Transverse colon (tissue), 4 donors: ENCODE measurements around the gene GALP. TPM values are rescaled to one million over a fixed set of nuclear protein-coding genes. Genes with fewer than 3 reads are reported as not detected.
"Not testable (repeated sequence)": the region's sequence is repeated elsewhere in the genome, so short reads cannot be mapped to it uniquely, and the experiment has no call there.

ENCODE experiments used
- DNase-seq: peaks from one replicate; pipeline ENCODE4 v3.0.0-alpha.2; 2019
- H3K27ac ChIP-seq, 4 donors: fragments of 200-600 bp; sonication (generic); 2 replicates each; pipeline ENCODE4 v1.5.1; 2016 to 2018; ENCODE audit warnings: inconsistent platforms in 4 of 4
- H3K27me3 ChIP-seq: fragments of 200-600 bp; sonication (generic); 2 replicates; pipeline ENCODE4 v1.5.1; 2017; ENCODE audit warnings: inconsistent platforms
- H3K36me3 ChIP-seq, 4 donors: fragments of 200-600 bp; sonication (generic); 2 replicates each; pipeline ENCODE4 v1.5.1; 2017 to 2019; ENCODE audit warnings: inconsistent platforms in 4 of 4
- H3K4me1 ChIP-seq, 4 donors: fragments of 200-600 bp; sonication (generic); 2 replicates each; pipeline ENCODE4 v1.5.1; 2017 to 2020; ENCODE audit warnings: inconsistent platforms in 4 of 4
- H3K4me3 ChIP-seq, 4 donors: fragments of 200-600 bp; sonication (generic); 1 replicate in 1 of 4; 2 replicates in 3 of 4; pipeline versions ENCODE4 v1.5.1 to v1.6.1; 2017 to 2019; ENCODE audit warnings: inconsistent platforms in 4 of 4
- H3K9me3 ChIP-seq, 2 donors: fragments of 200-600 bp; sonication (generic); 2 replicates each; pipeline ENCODE4 v1.5.1; 2017 to 2019; ENCODE audit warnings: inconsistent platforms in 2 of 2
- CTCF ChIP-seq, 5 experiments: fragments of 200-600 bp in 3 of 5; fragments of 450-650 bp in 2 of 5; sonication (generic) in 3 of 5; IDR thresholded peaks; 1 replicate in 2 of 5; 2 replicates in 3 of 5; pipeline ENCODE4 v1.5.1; 2016 to 2017; ENCODE audit warnings: antibody characterized with exemption in 5 of 5, inconsistent platforms in 3 of 5, mild to moderate bottlenecking in 2 of 5, moderate library complexity in 1 of 5
- EP300 ChIP-seq: sonication (generic); formaldehyde crosslinking; IDR thresholded peaks from one replicate; pipeline ENCODE4 v1.6.1; 2017; ENCODE audit warnings: antibody characterized with exemption, low read depth
- POLR2A ChIP-seq: fragments of 450-650 bp; IDR thresholded peaks from one replicate; pipeline ENCODE4 v1.6.1; 2016; ENCODE audit warnings: antibody characterized with exemption, mild to moderate bottlenecking, moderate library complexity
- POLR2AphosphoS5 ChIP-seq, 3 donors: sonication (generic); formaldehyde crosslinking; IDR thresholded peaks; one replicate each; pipeline ENCODE4 v1.6.1; 2016; ENCODE audit warnings: antibody characterized with exemption in 3 of 3
- WGBS, 2 donors: methylation state at CpG; one replicate each; pipeline ENCODE4 v1.1.5; 2018; ENCODE audit warnings: low coverage in 1 of 2; 5-methylcytosine and 5-hydroxymethylcytosine counted together
- in situ Hi-C, 4 donors: fragments of 200-750 bp; cut with MboI; loops; one replicate each; pipeline versions ENCODE4 v1.15.0 to v1.15.1; 2017; ENCODE audit warnings: low sequenced_read_pairs in 3 of 4, low pct_ligation_motif_present in 1 of 4, low pct_unique_long_range_greater_than_20kb in 1 of 4
- intact Hi-C: fragments of 100-400 bp; cut with DNase I; formaldehyde crosslinking; loops from one replicate; pipeline ENCODE4 v1.15.1; 2023; ENCODE audit warnings: low total_unique reads
- total RNA-seq, 4 donors: library from RNA; depleted of rRNA; stranded (reverse); fragments of >200 nt; gene quantifications; one replicate each; pipeline ENCODE4 v1.1.0, GENCODE V29; 2016

GALP gene
- not detected for total RNA-seq

GRCh38 chr19:56175861-56176307 is at the start of gene GALP:
TSS of gene GALP (plus strand) at chr19:56176008. CDS start at chr19:56177109, 1,101 bp downstream.
- in situ Hi-C loops = loop anchor here in 1 of 4 donors (10.0 kb wide), 1 partner anchor 101 kb away; no protein-coding TSS in a partner anchor
- H3K27ac ChIP-seq, H3K36me3 ChIP-seq, H3K4me3 ChIP-seq, DNase-seq, intact Hi-C loops, H3K4me1 ChIP-seq, H3K9me3 ChIP-seq: not testable (repeated sequence)
- WGBS, 2 donors = 19% methylated on average over 7 of the region's 15 CpGs; no CpG with 5 or more reads in 1 of the 2 donors
- H3K27me3 ChIP-seq = peaks cover 40% of the 10 kb centered on the region

GRCh38 chr19:56126983-56127780 is 48.6 kb upstream of the GALP start:
- H3K27me3 ChIP-seq = no peaks in the 10 kb centered on the region
- H3K27ac ChIP-seq = peak overlapping the region; percentile 8 to 73 (median 32)
- DNase-seq = no peak
- no peaks in the 10 kb centered on the region for H3K36me3 ChIP-seq
- H3K4me1 ChIP-seq = peaks cover 0 to 18% (median 14%) of the 10 kb centered on the region in 4 donors
- in situ Hi-C loops = no loop called here
- intact Hi-C loops = no loop called here
- no peak overlapping the region for H3K4me3 ChIP-seq
- H3K9me3 ChIP-seq = no peaks in the 10 kb centered on the region
- TF ChIP-seq EP300 (no peak), POLR2A (no peak), POLR2AphosphoS5 (IDR thresholded peaks at IDR 0.05) (no peak)
- 60% methylated on average over 19 of the region's 19 CpGs; no CpG with 5 or more reads in 1 of the 2 donors for WGBS, 2 donors

GRCh38 chr19:56130006-56130405 is 45.8 kb upstream of the GALP start:
- Histone ChIP-seq H3K27me3 (no peaks in the 10 kb centered on the region), H3K36me3 (no peaks in the 10 kb centered on the region), H3K4me1 (peaks cover 0 to 24% (median 18%) of the 10 kb centered on the region in 4 donors), H3K4me3 (no peak overlapping the region), H3K27ac (no peak overlapping the region), H3K9me3 (no peaks in the 10 kb centered on the region)
- TF ChIP-seq POLR2AphosphoS5 (IDR thresholded peaks at IDR 0.05) (no peak), CTCF (IDR thresholded peaks at IDR 0.05) (no peak), POLR2A (no peak), EP300 (no peak)
- intact Hi-C loops (no loop called here), in situ Hi-C loops (no loop called here)
- 84 to 88% methylated on average over 7 of the region's 7 CpGs for WGBS, 2 donors
- DNase-seq = no peak

GRCh38 chr19:56131651-56132050 is 44.2 kb upstream of the GALP start:
- Histone ChIP-seq H3K9me3 (no peaks in the 10 kb centered on the region), H3K36me3 (no peaks in the 10 kb centered on the region), H3K4me3 (no peak overlapping the region), H3K4me1 (peaks cover 0 to 15% (median 8%) of the 10 kb centered on the region in 4 donors), H3K27me3 (no peaks in the 10 kb centered on the region), H3K27ac (peak overlapping the region in 3 of 4 donors; percentile 20 to 65 (median 50))
- 90 to 94% methylated on average over 7 to 8 of the region's 8 CpGs for WGBS, 2 donors
- in situ Hi-C loops (no loop called here), intact Hi-C loops (no loop called here)
- DNase-seq = no peak
- TF ChIP-seq CTCF (IDR thresholded peaks at IDR 0.05) (no peak), POLR2A (no peak), POLR2AphosphoS5 (IDR thresholded peaks at IDR 0.05) (no peak), EP300 (no peak)

- intact Hi-C loops = no loop called here
- peak overlapping the region; percentile 20 to 65 (median 43) for H3K27ac ChIP-seq
- in situ Hi-C loops = no loop called here
- H3K4me3 ChIP-seq = no peak overlapping the region
- TF ChIP-seq CTCF (IDR thresholded peaks at IDR 0.05) (no peak), POLR2AphosphoS5 (IDR thresholded peaks at IDR 0.05) (no peak), EP300 (no peak), POLR2A (no peak)
- H3K9me3 ChIP-seq = no peaks in the 10 kb centered on the region
- no peaks in the 10 kb centered on the region for H3K36me3 ChIP-seq
- peaks cover 0 to 17% (median 8%) of the 10 kb centered on the region in 4 donors for H3K4me1 ChIP-seq
- WGBS, 2 donors = 49 to 62% methylated on average over 2 to 14 of the region's 14 CpGs
- DNase-seq = no peak
- H3K27me3 ChIP-seq = no peaks in the 10 kb centered on the region
These were observed 43.4 kb upstream of the GALP start for GRCh38 chr19:56132316-56132822.
